Activated CD8-positive, alpha-beta memory T cell treated with anti-CD3 and anti-CD28 coated beads, Interleukin-2, amount 10 ng/mL, durations not matched to agents 7 days and 5 days (primary cell): Measurements from ENCODE around the gene PTPRH. TPM values are rescaled to one million over a fixed set of nuclear protein-coding genes. Genes with fewer than 3 reads are reported as not detected.
A peak's percentile ranks its signal among the peaks of the same experiment; 100 is the strongest.

Experiments used
- ATAC-seq: fragments of 150-1000 bp; cut with Tn5 transposase; one replicate; pipeline ENCODE4 v1.10.0; 2021; ENCODE audit warnings: moderate library complexity
- CTCF ChIA-PET: fragments of 350-600 bp; sonication (Branson Sonifier 250); formaldehyde crosslinking; loops from one replicate; lab custom pipeline; 2021; ENCODE audit warnings: antibody characterized with exemption; lab: Charles Lee
- DNase-seq: peaks from one replicate; pipeline ENCODE4 v3.0.0-alpha.2; 2020
- H3K27ac Mint-ChIP-seq: one replicate; pipeline ENCODE4 v1.8.0; 2021; ENCODE audit warnings: mild to moderate bottlenecking, mixed read lengths
- H3K27me3 Mint-ChIP-seq: one replicate; pipeline ENCODE4 v1.8.0; 2021; ENCODE audit warnings: mixed read lengths
- H3K36me3 Mint-ChIP-seq: one replicate; pipeline ENCODE4 v1.8.0; 2021; ENCODE audit warnings: mild to moderate bottlenecking, mixed read lengths
- H3K4me1 Mint-ChIP-seq: one replicate; pipeline ENCODE4 v1.8.0; 2021; ENCODE audit warnings: mixed read lengths
- H3K4me3 Mint-ChIP-seq: one replicate; pipeline ENCODE4 v1.8.0; 2021; ENCODE audit warnings: mild to moderate bottlenecking, moderate library complexity, mixed read lengths
- H3K9me3 Mint-ChIP-seq: one replicate; pipeline ENCODE4 v1.8.0; 2022; ENCODE audit warnings: low read depth, mixed read lengths
- total RNA-seq, 2 experiments: library from RNA; stranded (reverse); gene quantifications; one replicate each; pipeline ENCODE4 v1.2.3, GENCODE V29; 2021

PTPRH gene
- not detected for total RNA-seq

- Mint-ChIP-seq H3K4me3 (no peak within 1 kb of the TSS), H3K27me3 (peaks cover 17% of the 10 kb centered on the region), H3K9me3 (peaks cover 4% of the 10 kb centered on the region), H3K36me3 (peaks cover 4% of the 10 kb centered on the region), H3K27ac (no peak within 1 kb of the TSS), H3K4me1 (peaks cover 4% of the 10 kb centered on the region)
- ATAC-seq (peak; percentile 32), DNase-seq (no peak)
- CTCF ChIA-PET, result no interaction called here
Measured at GRCh38 chr19:55208880-55209692, at the start of gene PTPRH. Gene PTPRH (minus strand): TSS chr19:55209501. CDS start chr19:55209433, 68 bp downstream.

- Mint-ChIP-seq H3K4me3 (peak overlapping the region; percentile 99), H3K27ac (peak overlapping the region; percentile 99)
Measured at GRCh38 chr19:55258476-55258827, 49.2 kb upstream of the PTPRH start.

GRCh38 chr19:55257461-55258420 lies 48.4 kb upstream of the PTPRH start:
- CTCF ChIA-PET, result interaction anchor here (0.8 to 4.7 kb wide), 8 partner anchors 20 to 375 kb away, joined by 3 to 30 read pairs (median 4); partner anchors contain the start of genes PPP1R12C and TMEM238
- Mint-ChIP-seq H3K27me3 (no peaks in the 10 kb centered on the region), H3K9me3 (no peaks in the 10 kb centered on the region), H3K4me1 (peaks cover 40% of the 10 kb centered on the region), H3K4me3 (peak overlapping the region; percentile 99), H3K36me3 (peaks cover 44% of the 10 kb centered on the region), H3K27ac (peak overlapping the region; percentile 100)
- ATAC-seq (no peak), DNase-seq (peak; percentile 59)

More at GRCh38 chr19:55258476-55258827, 49.2 kb upstream of the PTPRH start:
- H3K27me3 Mint-ChIP-seq, result no peaks in the 10 kb centered on the region
- peak; percentile 18 for ATAC-seq
- peaks cover 33% of the 10 kb centered on the region for H3K4me1 Mint-ChIP-seq
- DNase-seq, result no peak
- H3K9me3 Mint-ChIP-seq, result no peaks in the 10 kb centered on the region
- H3K36me3 Mint-ChIP-seq, result peaks cover 45% of the 10 kb centered on the region
- CTCF ChIA-PET, result interaction anchor here (1.0 to 2.0 kb wide), 8 partner anchors 18 to 245 kb away, joined by 3 to 7 read pairs (median 3); partner anchors contain the start of genes KMT5C and PPP1R12C

GRCh38 chr19:55256562-55257460 lies 47.5 kb upstream of the PTPRH start:
- ATAC-seq (no peak), DNase-seq (peak; percentile 48)
- peaks cover 41% of the 10 kb centered on the region for H3K36me3 Mint-ChIP-seq
- no peaks in the 10 kb centered on the region for H3K9me3 Mint-ChIP-seq
- H3K27ac Mint-ChIP-seq, result peak overlapping the region; percentile 100
- CTCF ChIA-PET, result interaction anchor here (0.9 to 4.7 kb wide), 11 partner anchors 20 to 376 kb away, joined by 3 to 30 read pairs (median 4); partner anchors contain the start of genes KMT5C, PPP1R12C and TMEM238
- no peaks in the 10 kb centered on the region for H3K27me3 Mint-ChIP-seq
- peaks cover 49% of the 10 kb centered on the region for H3K4me1 Mint-ChIP-seq
- peak overlapping the region; percentile 99 for H3K4me3 Mint-ChIP-seq

- H3K36me3 Mint-ChIP-seq, result peaks cover 47% of the 10 kb centered on the region
- CTCF ChIA-PET, result interaction anchor here (1.0 to 4.7 kb wide), 14 partner anchors 15 to 377 kb away, joined by 3 to 30 read pairs (median 5); partner anchors contain the start of genes KMT5C, TMEM238 and ZNF865
Measured at GRCh38 chr19:55255618-55256423, 46.5 kb upstream of the PTPRH start.

GRCh38 chr19:55254625-55254977 lies 45.3 kb upstream of the PTPRH start:
- peak overlapping the region; percentile 100 for H3K27ac Mint-ChIP-seq
- DNase-seq (no peak), ATAC-seq (no peak)
- H3K27me3 Mint-ChIP-seq, result no peaks in the 10 kb centered on the region
- peaks cover 52% of the 10 kb centered on the region for H3K36me3 Mint-ChIP-seq
- H3K4me3 Mint-ChIP-seq, result peak overlapping the region; percentile 99
- H3K4me1 Mint-ChIP-seq, result peaks cover 56% of the 10 kb centered on the region
- CTCF ChIA-PET, result interaction anchor here (0.7 to 4.7 kb wide), 20 partner anchors 19 to 378 kb away, joined by 3 to 30 read pairs (median 4); partner anchors contain the start of genes DNAAF3, FIZ1, HSPBP1 and ISOC2
- H3K9me3 Mint-ChIP-seq, result no peaks in the 10 kb centered on the region

More at GRCh38 chr19:55255618-55256423, 46.5 kb upstream of the PTPRH start:
- H3K4me1 Mint-ChIP-seq, result peaks cover 58% of the 10 kb centered on the region
- H3K4me3 Mint-ChIP-seq, result peak overlapping the region; percentile 99
- no peak for ATAC-seq
- peak overlapping the region; percentile 100 for H3K27ac Mint-ChIP-seq
- H3K27me3 Mint-ChIP-seq, result no peaks in the 10 kb centered on the region
- DNase-seq, result peak; percentile 81
- no peaks in the 10 kb centered on the region for H3K9me3 Mint-ChIP-seq

GRCh38 chr19:55253842-55254624 lies 44.7 kb upstream of the PTPRH start:
- peak overlapping the region; percentile 99 for H3K4me3 Mint-ChIP-seq
- no peaks in the 10 kb centered on the region for H3K9me3 Mint-ChIP-seq
- ATAC-seq (peak; percentile 26), DNase-seq (peak; percentile 78)
- H3K36me3 Mint-ChIP-seq, result peaks cover 52% of the 10 kb centered on the region
- peak overlapping the region; percentile 100 for H3K27ac Mint-ChIP-seq
- peaks cover 54% of the 10 kb centered on the region for H3K4me1 Mint-ChIP-seq
- no peaks in the 10 kb centered on the region for H3K27me3 Mint-ChIP-seq
- CTCF ChIA-PET, result interaction anchor here (0.9 to 4.7 kb wide), 19 partner anchors 18 to 379 kb away, joined by 3 to 30 read pairs (median 4); partner anchors contain the start of genes DNAAF3, FIZ1, HSPBP1 and ISOC2

GRCh38 chr19:55252760-55253663 lies 43.7 kb upstream of the PTPRH start:
- Mint-ChIP-seq H3K4me3 (peak overlapping the region; percentile 99), H3K27me3 (no peaks in the 10 kb centered on the region), H3K36me3 (peaks cover 52% of the 10 kb centered on the region), H3K4me1 (peaks cover 61% of the 10 kb centered on the region), H3K27ac (peak overlapping the region; percentile 100), H3K9me3 (no peaks in the 10 kb centered on the region)
- no peak for ATAC-seq
- CTCF ChIA-PET, result interaction anchor here (0.9 to 4.7 kb wide), 7 partner anchors 24 to 252 kb away, joined by 3 to 30 read pairs (median 12); partner anchors contain the start of genes DNAAF3 and TMEM238
- DNase-seq, result no peak

- peaks cover 55% of the 10 kb centered on the region for H3K4me1 Mint-ChIP-seq
- H3K36me3 Mint-ChIP-seq, result peaks cover 40% of the 10 kb centered on the region
- ATAC-seq (peak; percentile 5), DNase-seq (peak; percentile 64)
- H3K9me3 Mint-ChIP-seq, result no peaks in the 10 kb centered on the region
- CTCF ChIA-PET, result interaction anchor here (1.5 to 3.0 kb wide), 3 partner anchors 10 to 253 kb away, joined by 3 to 12 read pairs (median 3); no protein-coding TSS in a partner anchor
- H3K27me3 Mint-ChIP-seq, result no peaks in the 10 kb centered on the region
- peak overlapping the region; percentile 67 for H3K4me3 Mint-ChIP-seq
- peak overlapping the region; percentile 100 for H3K27ac Mint-ChIP-seq
Measured at GRCh38 chr19:55251341-55252081, 42.2 kb upstream of the PTPRH start.
